Activated T-cell treated with anti-CD3 and anti-CD28 coated beads for 48 hours (primary cell): ENCODE measurements around the gene PRG3.
"Not testable (repeated sequence)": the region's sequence is repeated elsewhere in the genome, so short reads cannot be mapped to it uniquely, and the experiment has no call there.

Experiments
- DNase-seq: peaks from one replicate; pipeline ENCODE4 v3.0.0-alpha.2; 2020; ENCODE audit warnings: low read depth

The PRG3 gene

GRCh38 chr11:57387289-57388030 is 6.5 kb upstream of the PRG3 start:
- no peak for DNase-seq

- no peak for DNase-seq
These were observed 5.4 kb upstream of the PRG3 start for GRCh38 chr11:57386178-57386940.

GRCh38 chr11:57379732-57380131 is 1.2 kb downstream of the PRG3 start:
- DNase-seq: no peak

GRCh38 chr11:57378186-57378585 is 2.8 kb downstream of the PRG3 start:
- no peak for DNase-seq

- no peak for DNase-seq
These were observed 3.8 kb downstream of the PRG3 start for GRCh38 chr11:57377107-57377506.

GRCh38 chr11:57376095-57377090 is 4.6 kb downstream of the PRG3 start:
- no peak for DNase-seq

- DNase-seq: no peak
These were observed 5.5 kb downstream of the PRG3 start for GRCh38 chr11:57375490-57375889.

- DNase-seq: no peak
These were observed 6.0 kb downstream of the PRG3 start for GRCh38 chr11:57374966-57375365.

- no peak for DNase-seq
These were observed 7.8 kb downstream of the PRG3 start for GRCh38 chr11:57373146-57373545.

- no peak for DNase-seq
These were observed 10.0 kb downstream of the PRG3 start for GRCh38 chr11:57370941-57371340.

- no peak for DNase-seq
These were observed 10.7 kb downstream of the PRG3 start for GRCh38 chr11:57370251-57370650.

- DNase-seq: no peak
These were observed 12.1 kb downstream of the PRG3 start for GRCh38 chr11:57368845-57369232.

- no peak for DNase-seq
These were observed 12.7 kb downstream of the PRG3 start for GRCh38 chr11:57368106-57368844.

- no peak for DNase-seq
These were observed 15.9 kb downstream of the PRG3 start for GRCh38 chr11:57364851-57365660.

GRCh38 chr11:57363131-57364080 is 17.5 kb downstream of the PRG3 start:
- DNase-seq: no peak

GRCh38 chr11:57361926-57362325 is 19.0 kb downstream of the PRG3 start:
- DNase-seq: no peak

- not testable (repeated sequence) for DNase-seq
These were observed 19.5 kb downstream of the PRG3 start for GRCh38 chr11:57361420-57361819.

GRCh38 chr11:57360991-57361390 is 20.0 kb downstream of the PRG3 start:
- DNase-seq: no peak

GRCh38 chr11:57359896-57360690 is 20.9 kb downstream of the PRG3 start:
- no peak for DNase-seq
